ENCODE measurements around the gene CYTIP.

The CYTIP gene

DNA sequence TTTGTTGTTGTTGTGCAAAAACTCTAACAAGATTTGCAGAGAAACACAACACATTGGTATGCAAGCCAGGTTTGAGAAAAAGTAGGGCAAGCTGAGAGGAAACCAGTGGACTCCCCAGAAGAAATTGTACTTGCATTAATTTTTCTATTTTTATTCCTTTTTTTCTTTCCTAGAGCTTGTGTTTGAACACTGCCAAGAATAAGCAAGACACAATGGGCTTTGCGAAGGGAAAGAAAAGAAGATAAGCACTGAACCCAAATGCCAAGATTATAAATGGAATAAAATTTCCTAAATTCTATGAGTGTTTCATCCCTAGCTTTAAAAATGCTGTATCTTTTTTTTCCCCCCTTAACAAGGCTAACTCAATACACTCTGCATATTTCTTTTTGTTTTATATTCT lies 17.0 kb upstream of the CYTIP start:
- DNase-seq = no peak

DNA sequence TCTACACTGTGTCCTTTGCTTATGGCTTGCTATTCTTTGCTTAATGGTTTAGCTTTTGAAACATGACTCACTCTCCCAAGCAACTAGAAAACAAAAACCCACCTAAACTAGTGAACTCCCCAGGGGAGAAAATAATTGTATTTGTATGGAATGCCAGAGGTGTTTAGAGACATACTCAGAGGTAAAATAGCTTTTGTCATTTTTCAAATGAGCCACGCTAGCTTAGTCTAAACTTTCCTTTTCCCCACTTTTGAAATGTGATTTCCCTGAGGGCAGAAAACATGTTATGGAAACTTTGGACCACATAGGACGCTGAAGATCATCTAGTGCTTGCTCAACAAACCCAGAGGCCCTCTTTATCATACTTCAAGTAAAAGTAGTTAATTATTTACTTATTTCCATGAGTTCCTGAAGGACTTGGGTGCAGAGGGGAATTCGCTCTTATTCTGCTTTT lies 16.5 kb upstream of the CYTIP start:
- DNase-seq = no peak

DNA sequence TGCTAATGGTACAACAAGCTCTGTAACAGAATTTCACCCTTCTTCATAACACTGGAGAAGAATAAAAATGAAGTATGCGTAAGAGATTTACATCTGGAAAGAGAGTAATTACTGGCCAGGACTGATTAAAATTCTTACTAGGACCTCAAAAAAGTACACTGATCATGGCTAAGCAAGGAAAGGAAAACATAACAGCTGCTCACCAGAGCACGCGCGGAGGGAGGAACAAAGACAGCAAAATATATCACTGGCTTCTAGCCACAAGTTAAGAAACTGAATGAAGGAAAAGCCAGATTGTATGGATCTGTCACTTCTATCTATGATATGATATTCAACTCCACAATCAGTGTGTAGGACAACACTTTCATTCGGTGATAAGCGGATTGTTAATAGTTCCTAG lies 15.6 kb upstream of the CYTIP start:
- no peak for DNase-seq

DNA sequence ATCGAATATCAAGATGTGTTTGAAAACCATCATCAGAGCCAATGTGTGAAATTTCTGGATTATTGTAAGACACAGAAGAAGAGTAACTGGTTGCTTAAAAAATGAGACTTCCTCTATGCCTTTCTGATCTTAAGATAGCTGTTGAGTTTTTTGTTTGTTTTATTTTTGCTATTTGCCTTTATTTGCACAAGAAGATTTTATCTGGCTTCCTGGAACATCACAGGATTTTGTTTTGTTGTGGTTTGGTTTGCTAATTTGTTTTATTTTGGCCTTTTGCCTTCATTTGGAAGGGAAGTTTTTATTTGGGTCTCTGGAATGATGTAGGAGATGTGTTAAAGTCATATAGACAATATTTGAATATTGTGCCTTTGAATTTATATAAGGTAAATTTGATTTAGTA lies 3.9 kb upstream of the CYTIP start:
- DNase-seq = no peak

DNA sequence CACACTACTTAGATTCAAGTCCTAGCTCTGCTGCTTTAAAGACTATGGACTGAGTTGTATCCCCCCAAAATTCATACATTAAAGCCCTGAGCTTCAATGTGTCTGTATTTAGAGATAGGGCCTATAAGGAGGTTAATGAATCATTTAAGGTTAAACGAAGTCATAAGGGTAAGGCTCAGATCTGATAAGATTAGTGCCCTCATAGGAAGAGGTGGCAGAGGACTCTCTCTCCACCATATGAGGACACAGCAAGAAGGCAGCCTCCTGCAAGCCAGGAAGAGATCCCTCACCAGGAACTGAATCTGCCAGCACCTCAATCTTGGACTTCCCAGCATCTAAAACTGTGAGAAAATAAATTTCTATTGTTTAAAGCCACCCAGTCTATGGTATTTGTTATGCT lies 3.1 kb upstream of the CYTIP start:
- DNase-seq = no peak

DNA sequence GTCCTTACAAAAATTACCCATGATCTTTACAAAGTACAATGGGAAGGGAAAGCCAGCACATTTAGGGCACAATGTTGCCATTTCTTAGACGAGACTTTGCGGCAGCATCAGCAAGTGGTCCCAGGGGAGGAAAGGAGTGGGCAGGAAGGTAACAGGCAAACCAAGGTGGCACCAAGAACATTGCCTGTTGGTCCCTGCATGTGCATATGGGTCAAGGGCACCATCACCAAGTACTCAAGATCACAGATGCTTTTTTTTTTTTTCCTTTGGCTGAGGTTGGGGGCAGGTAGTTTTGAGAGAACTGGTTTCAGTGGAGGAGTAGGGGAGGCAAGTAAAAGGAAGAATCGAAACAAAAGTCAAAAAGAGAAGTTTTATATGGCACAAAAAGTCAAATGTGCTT lies 752 bp upstream of the CYTIP start:
- DNase-seq = no peak

DNA sequence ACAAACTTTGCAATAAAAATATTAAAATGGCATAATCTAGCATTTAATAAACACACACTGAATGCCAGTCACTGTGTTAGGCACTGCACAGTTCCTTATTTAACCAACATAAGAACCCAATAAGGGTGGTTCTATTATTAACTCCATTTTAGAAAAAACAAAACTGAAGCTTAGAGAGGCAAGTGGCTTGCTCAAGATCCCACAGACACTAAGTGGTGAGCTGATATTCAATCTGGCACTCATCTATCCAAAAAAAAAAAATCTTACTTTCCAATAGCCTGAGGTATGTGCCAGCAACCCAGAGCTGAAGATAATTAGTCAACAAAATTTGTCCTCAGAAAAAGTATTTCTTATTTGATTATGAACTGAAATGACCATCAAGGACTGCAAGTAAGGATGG lies 799 bp downstream of the CYTIP start:
- DNase-seq = no peak

DNA sequence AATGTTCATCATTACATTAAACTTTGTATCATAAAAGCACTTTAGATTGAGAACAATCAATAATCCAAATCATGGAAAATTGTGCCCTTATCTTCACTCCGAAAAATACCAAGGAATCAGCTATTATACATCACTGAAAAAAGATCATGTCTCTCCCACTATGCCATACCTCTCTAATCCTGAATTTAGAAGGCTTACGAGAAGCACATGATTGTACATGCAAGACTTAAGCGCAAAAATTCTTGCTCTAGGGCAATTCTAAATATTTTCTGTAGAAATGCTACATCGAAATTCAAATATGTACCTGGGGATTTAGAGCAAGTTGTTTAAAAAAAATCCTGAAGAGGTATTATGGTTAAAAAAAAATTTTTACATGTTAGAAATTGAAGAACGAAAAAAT lies 1.3 kb downstream of the CYTIP start:
- no peak for DNase-seq

DNA sequence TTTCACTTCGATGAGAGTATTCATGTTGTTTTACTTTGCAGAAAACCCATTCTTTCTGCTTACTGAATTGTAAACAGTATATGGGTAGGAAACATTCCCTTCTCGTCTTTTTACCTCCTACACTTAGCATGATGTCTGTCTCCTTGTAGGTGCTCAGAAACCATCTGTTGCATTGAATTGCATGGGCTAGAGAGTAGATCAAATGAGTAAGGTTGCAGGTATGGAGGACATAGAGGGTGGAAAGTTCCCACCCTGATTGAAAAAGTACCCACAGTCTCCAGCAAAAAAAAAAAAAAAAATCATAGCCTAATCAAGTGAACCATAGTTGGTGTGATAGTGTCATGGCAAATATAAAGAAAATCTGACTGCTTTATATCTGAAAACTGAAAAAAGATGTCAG lies 1.7 kb downstream of the CYTIP start:
- DNase-seq = no peak

DNA sequence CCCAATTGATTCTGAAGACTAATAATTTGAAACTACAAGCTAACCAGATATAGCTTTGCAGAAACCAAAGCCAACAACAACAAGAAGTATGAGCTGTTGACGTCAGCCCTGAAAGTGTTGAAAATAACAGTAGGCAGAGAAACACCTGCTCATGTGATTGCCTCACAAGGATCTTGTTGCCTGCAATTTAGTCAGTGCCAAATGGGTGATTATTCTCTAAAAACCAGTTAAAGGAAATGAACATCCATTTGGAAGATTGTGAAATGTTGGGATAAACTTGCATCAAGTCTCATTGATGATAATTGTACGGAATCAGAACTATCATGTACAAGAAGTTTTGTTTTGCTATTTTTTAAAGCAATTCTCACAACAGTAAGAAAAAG lies 2.8 kb downstream of the CYTIP start:
- no peak for DNase-seq

DNA sequence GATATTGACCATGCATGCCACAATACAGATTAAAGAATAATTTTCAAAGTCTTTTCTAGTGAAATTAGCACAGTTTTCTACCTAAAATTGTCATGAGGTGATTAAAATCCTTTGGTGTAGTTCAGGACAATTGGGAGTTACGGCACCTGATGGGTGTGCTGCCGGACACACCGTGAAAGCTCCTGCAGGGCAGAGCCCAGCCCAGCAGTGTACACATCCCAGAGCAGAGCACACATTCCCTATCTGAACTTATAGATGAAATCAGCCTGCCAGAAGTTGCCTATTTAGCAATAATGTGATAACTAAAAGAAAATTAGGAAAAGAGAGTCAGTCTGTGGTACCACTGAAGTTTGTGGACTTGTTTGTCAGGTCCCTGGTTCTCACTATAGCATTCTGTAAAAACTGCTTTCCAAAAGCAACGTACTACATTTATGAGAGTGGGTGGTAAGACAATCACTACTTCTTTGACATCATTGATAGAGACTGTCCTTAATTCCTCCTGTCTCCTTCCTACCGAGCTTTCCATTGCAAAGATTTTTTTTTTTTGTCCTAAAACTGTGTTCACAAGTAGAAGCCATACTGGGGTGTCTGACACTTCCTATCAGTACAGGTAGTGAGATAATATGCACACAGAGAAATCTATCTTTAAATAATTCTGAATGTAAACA lies 3.4 kb downstream of the CYTIP start:
- DNase-seq = no peak

DNA sequence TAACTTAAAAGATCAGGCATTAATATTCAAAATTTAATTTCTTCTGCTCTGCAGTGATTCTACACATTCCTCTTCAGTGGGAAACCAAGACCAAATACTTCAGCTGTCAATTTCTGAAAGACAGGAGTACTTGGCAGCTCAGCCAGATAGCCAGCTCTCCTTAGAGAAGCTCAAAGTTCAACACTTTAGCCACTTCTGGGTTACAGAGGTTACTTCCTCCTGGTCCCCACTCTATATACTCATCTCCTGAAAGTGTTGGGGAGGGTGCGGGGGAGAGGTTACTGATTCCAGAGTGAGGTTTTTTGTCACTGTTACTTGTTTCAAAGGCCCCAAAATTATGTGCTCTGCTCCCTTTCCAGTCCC lies 4.1 kb downstream of the CYTIP start:
- DNase-seq = no peak

DNA sequence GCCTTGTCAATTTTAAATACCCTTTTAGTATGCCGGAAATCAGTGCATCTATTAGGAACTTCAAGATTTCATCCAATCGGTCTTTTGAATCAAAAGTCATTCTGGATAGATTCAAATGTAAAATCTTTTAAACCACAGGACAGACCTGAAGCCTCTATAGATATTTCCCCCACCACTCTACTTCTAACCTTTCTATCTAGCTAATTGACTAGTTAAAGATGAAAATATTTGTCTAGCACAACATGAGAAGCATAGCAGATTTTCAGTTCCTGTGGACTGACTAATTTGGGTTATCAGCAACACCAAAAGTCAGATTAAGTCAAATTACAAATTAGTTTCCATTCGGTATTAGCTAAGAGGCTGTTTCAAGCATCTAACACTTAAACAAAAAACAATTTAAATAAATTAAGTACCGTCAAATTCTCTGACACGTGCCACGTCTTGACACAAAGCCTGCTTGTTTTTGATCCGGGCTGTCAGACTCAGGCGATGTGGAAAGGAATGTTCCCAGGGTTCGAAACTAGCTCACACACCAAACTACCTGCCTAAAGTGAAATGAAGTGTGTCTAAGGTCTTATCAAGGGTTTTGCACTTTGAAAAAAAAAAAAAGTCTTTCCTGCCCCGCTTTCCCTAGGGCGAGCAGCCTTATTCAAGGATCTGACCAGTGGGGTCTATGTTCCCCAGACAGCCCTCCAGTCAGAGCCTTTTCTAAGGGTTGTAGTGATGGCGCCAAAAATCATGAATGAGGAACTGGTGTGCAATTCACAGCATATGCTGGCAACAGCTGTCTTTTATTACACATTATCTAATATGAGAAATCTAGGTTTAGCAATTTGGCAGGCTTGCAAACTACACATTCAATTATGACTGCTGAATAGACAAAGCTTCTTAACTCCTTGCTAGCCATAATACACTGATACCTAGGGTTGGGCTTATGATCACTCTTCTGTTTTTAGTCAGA lies 4.7 kb downstream of the CYTIP start:
- DNase-seq = no peak

DNA sequence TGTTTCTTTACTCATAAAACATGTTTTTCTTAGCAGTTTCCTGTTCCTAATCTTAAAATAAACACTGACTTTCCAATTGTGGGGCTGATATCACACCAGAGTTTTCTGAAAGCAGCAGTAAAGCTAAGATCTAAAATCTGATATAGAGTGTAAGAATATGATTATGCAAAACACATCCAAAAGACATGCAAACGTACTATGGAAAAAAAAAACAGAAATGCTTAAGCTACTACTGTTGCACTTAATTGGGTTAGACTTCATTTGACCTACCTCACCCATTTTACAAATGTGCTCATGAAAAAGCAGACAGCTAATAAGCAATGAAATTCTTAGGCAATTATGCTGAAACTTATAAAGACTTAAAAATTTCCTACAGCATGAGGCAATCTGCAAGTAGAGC lies 10.5 kb downstream of the CYTIP start:
- DNase-seq = no peak

DNA sequence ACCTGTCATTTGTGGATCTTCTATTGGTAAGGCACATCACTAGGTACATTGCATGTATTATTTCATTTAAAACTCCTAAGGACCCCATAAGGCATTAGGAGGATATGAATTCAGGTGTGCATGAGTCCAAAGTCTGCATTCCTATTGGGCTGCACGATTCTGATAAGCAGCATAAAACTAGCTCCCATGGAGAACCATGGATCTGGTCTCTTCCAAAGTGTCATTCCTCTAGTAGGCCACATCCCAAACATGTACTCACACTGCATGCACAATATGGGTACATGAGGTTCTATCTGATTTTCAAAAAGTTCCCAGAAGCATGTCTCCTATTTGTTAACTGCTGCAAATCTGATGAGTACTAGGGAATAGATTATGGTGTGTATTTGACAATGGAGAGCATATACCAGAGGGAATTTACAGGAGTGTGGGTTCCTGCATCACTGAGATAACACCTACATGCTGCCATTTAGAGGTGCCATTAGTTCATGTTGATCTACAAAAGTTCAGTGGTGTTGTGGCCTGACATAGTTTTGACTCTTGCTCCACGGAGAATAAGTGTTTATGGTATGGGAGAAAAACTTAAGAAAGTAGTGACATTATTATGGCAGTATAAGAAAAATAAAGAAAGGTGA lies 11.3 kb downstream of the CYTIP start:
- DNase-seq = no peak

DNA sequence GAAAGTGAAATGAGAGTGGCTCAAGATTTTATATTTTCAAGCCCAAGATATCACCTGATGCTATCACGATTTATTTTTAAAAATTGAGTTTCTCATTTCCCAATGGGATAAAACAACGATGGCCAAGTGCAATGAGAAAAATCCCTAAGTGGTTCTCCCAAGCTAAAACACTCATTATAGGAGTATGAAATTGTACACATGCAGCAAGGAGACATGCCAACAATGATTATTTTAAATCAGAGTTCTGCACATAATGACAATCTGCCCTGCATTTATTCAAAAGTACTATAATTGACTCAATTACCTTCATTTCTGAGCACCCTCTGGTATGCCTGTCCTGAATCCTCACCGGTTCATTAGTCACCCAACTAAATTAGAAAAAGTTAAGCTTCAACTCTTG lies 12.7 kb downstream of the CYTIP start:
- no peak for DNase-seq

DNA sequence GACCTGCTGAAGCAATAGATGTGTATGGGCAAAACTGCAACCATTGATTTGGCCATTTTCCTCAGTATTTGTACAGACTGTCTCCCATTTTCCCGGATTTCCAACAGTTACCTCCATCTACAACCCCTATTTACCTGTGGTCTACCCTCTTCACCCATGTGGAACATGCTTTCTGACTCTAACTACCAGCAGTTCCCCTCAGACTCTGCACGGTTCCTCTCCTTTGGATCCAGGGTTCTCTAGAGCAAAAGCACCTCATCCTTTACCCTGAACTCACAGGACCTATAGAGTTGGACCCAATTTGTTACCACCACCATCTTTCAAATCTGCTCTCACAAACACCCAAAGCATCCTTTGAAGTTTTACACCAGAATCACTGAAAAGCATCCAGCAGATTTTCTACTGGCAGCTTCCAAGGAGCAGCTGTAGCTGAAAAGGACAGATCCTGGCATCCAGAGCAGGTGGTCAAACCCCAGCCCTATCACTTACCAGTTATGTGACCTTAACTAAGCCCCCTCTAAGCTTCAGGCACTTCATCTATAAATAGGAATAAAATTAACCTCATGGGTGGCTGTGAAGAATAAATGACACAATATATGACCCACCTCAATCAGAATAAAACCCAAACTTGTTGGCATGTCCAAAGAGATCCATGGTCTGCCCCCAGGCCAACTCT lies 15.3 kb downstream of the CYTIP start:
- DNase-seq = no peak

DNA sequence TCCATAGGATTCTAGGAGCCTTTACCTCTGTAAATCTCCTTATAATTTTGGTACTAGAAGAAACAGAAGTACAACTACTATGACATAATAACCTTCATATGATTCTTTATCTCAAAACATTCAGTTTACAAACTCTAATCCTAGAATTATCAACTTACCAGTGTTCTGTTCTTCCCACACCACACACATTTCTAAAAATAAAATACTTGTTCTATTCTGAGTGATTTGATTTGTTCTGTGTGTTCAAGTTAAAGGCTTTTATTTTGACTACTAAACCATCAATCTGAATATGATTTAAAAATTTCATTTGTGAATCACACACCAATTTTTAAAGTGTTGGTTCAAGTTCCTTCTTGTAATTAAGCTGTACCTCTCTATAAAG lies 16.0 kb downstream of the CYTIP start:
- no peak for DNase-seq

DNA sequence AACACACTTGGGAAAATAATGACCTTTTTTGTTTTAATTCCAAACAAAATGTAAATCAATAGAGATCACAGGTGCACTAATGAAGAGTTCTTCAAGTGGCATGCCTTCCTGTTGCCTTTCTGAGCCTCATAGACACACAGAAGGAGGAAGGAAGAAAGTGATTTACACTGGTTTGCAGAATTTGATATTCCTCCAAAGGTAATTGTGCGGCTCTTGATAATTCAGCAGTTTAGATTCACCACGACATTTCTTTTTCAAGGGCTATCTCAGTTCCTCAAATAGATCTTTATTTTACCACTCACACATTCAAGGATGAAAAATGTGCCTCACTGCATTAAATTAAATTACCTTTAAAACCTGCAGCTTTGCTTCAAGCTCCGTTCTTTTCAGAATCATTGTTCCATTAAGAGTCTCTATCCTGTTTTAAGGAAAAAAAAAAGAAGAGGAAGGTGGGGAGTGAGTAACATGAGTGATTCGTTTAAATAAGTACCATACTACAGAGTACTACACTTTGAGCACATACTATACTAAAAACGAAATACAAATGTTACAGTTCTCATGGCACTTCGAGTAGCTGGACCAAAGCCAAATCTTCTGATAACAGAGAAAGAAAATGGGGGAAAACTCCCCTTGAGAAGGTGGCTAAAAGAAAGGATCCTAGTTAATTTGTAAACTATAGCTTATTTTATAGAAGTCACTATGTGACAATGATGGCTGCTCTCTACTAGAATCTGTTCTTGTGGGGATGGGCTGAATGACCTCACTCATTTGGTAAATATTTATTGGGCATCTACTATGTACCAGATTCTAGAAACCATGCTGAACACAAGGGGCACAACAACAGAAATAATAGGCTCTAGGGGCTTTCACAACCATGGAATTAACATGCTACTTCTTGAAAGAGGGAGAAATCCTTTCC lies 16.6 kb downstream of the CYTIP start:
- DNase-seq = no peak

DNA sequence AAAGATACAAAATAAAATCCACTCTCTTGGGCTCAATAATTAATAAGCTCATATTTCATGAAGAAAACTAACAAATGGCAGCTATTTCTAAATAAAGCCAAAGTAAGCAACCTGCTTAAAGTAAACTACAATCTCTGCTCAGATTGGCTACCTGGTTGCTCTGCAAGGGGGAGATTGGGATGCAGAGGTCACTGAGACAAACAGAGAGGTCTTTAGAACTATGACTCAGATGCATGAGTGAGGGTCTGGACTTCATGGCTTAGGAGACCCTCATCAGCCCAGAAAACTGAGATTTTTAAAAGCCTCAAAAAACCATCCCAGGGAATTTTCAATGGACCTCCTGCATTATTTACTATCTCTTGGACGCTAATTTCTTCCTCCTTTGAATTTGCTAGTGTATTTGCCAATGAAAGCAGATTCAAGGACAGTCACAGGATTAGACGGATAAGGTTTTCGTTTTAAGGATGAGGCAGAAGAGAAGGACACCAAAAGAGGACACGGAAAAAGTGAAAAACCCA lies 17.4 kb downstream of the CYTIP start:
- no peak for DNase-seq

DNA sequence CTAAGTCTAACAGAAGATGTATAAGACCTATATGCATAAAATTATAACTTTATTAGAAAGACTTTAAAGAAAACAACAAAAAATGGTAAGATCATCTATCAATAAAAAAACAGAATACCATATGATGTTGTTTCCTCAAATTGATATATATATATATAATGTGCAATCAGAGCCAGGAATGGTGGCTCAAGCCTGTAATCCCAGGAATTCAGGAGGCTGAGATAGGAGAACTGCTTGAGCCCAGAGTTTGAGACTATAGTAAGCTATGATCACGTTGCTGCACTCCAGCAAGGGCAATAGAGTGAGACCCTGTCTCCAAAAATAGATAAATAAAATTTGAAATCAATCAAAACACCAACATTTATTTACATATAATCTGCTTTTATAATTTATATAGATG lies 19.5 kb downstream of the CYTIP start:
- no peak for DNase-seq

DNA sequence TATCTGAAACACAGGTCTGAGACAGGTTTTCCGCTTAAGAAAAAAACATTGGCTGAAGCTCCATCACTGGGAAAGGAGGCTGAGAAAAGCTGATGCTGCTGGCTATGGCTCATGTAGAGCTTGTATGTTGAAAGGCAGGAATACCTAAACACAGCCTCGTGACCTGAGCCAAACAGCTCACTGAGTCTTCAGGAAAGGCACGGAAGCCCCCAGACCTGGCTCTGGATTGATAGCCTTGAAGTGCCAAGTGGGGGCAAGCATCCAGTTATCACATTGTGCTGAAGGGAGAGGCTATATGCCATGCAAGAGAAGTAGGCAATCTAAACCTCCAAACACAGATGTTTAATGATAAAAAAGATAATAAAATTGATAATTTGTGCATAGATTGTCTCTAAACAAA lies 21.9 kb downstream of the CYTIP start:
- DNase-seq = no peak
